Adrenal gland (tissue), 5 donors: ENCODE data around the gene LRIF1.

ENCODE experiments used
- CTCF ChIP-seq, 6 experiments: fragments of 450-650 bp in 4 of 6; fragments of 200-600 bp in 2 of 6; sonication (generic) in 1 of 6; IDR thresholded peaks; 1 replicate in 5 of 6; 2 replicates in 1 of 6; pipeline versions ENCODE4 v1.5.1 to v1.8.0; 2016 to 2021; ENCODE audit warnings: antibody characterized with exemption in 6 of 6, mild to moderate bottlenecking in 2 of 6, moderate library complexity in 1 of 6
- POLR2A ChIP-seq, 2 donors: fragments of 450-650 bp; IDR thresholded peaks; one replicate each; pipeline ENCODE4 v1.6.1; 2017; ENCODE audit warnings: antibody characterized with exemption in 2 of 2, mild to moderate bottlenecking in 2 of 2, moderate library complexity in 1 of 2
- donor health status: DM: no; HTN: no; CAD: no.

DNA sequence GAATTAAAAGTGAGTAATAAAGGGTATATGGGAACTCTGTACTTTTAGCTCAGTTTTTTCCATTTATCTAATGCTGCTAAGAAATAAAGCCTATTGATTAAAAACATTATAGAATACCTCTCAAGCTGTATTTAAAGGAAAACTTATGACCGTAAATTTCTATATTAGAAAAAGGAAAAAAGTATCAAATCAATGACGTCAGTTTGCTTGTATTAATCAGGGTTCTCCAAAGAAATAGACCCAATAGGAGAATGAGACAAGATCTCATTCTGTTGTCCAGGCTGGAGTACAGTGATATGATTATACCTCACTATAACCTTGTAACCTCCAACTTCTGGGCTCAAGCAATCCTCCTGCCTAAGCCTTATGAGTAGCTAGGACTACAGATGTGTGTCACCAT is 15.4 kb upstream of the LRIF1 start:
- no peak for TF ChIP-seq CTCF (IDR thresholded peaks at IDR 0.05)
- no peak for TF ChIP-seq POLR2A (IDR thresholded peaks at IDR 0.05)
